Fibroblast of lung (primary cell): Measurements from ENCODE around the gene CAPN2. TPM values are rescaled to one million over a fixed set of nuclear protein-coding genes. Genes with fewer than 3 reads are reported as not detected.

Source experiments
- DNase-seq, 2 donors: peaks; one replicate each; pipeline versions ENCODE4 v3.0.0 to v3.0.0-alpha.2; 2010; ENCODE audit warnings: low read depth in 2 of 2
- H2AFZ ChIP-seq: 2 replicates; pipeline ENCODE4 v1.5.1; 2012; ENCODE audit warnings: low read length, control low read depth, inconsistent platforms
- H3K27ac ChIP-seq: 2 replicates; pipeline ENCODE4 v1.5.1; 2011; ENCODE audit warnings: low read length, control low read depth; ENCODE audit not compliant: insufficient read depth
- H3K27me3 ChIP-seq: 2 replicates; pipeline ENCODE4 v1.5.1; 2011; ENCODE audit warnings: mild to moderate bottlenecking, low read length; ENCODE audit not compliant: control insufficient read depth, insufficient read depth
- H3K36me3 ChIP-seq: 2 replicates; pipeline ENCODE4 v1.5.1; 2011; ENCODE audit warnings: low read length; ENCODE audit not compliant: control insufficient read depth, insufficient read depth
- H3K4me1 ChIP-seq: 2 replicates; pipeline ENCODE4 v1.5.1; 2011; ENCODE audit warnings: low read length; ENCODE audit not compliant: control insufficient read depth, insufficient read depth; ENCODE audit errors: extremely low read depth
- H3K4me2 ChIP-seq: 2 replicates; pipeline ENCODE4 v1.5.1; 2011; ENCODE audit warnings: low read length, control low read depth; ENCODE audit not compliant: insufficient read depth; ENCODE audit errors: extremely low read depth
- H3K4me3 ChIP-seq, 4 experiments: fragments of 200-600 bp in 1 of 4; sonication (generic) in 1 of 4; replicated peaks in 1 of 4; 2 replicates each; pipeline ENCODE4 v1.5.1; 2011 to 2016; ENCODE audit warnings: low read length in 4 of 4, low read depth in 3 of 4, mild to moderate bottlenecking in 3 of 4, control low read depth in 2 of 4, inconsistent platforms in 1 of 4, mixed read lengths in 1 of 4; ENCODE audit not compliant: insufficient read depth in 1 of 4; ENCODE audit errors: control extremely low read depth in 1 of 4
- H3K79me2 ChIP-seq: 2 replicates; pipeline ENCODE4 v1.5.1; 2012; ENCODE audit warnings: mild to moderate bottlenecking, low read length, inconsistent platforms; ENCODE audit not compliant: control insufficient read depth, insufficient read depth
- H3K9ac ChIP-seq: 2 replicates; pipeline ENCODE4 v1.5.1; 2011; ENCODE audit warnings: mild to moderate bottlenecking, low read length, control low read depth; ENCODE audit not compliant: insufficient read depth
- H3K9me3 ChIP-seq: 2 replicates; pipeline ENCODE4 v1.5.1; 2012; ENCODE audit warnings: low read depth, low read length; ENCODE audit not compliant: control insufficient read depth, insufficient read depth
- H4K20me1 ChIP-seq: 2 replicates; pipeline ENCODE4 v1.5.1; 2011; ENCODE audit warnings: low read length; ENCODE audit not compliant: control insufficient read depth, insufficient read depth; ENCODE audit errors: extremely low read depth
- CTCF ChIP-seq, 2 donors: IDR thresholded peaks in 1 of 2; conservative IDR thresholded peaks in 1 of 2; 1 replicate in 1 of 2; 2 replicates in 1 of 2; pipeline ENCODE4 v1.5.1; 2011 to 2012; ENCODE audit warnings: low read length in 2 of 2, control low read depth in 1 of 2, inconsistent platforms in 1 of 2, low read depth in 1 of 2, mild to moderate bottlenecking in 1 of 2
- EZH2 ChIP-seq: IDR thresholded peaks from 2 replicates; pipeline ENCODE4 v1.5.1; 2012; ENCODE audit warnings: low read length, control low read depth, mild to moderate bottlenecking; ENCODE audit errors: missing control alignments
- polyA plus RNA-seq, 2 donors: library from polyadenylated mRNA; depleted of rRNA in 1 of 2; stranded (reverse) in 1 of 2; unstranded in 1 of 2; fragments of >200 nt; gene quantifications; 2 replicates each; pipeline ENCODE4 v1.2.1, GENCODE V29; 2011 to 2012; ENCODE audit warnings: missing spikeins in 1 of 2
- total RNA-seq: library from RNA; depleted of rRNA; stranded (reverse); fragments of >200 nt; gene quantifications from 2 replicates; pipeline ENCODE4 v1.2.1, GENCODE V29; 2014

The CAPN2 gene
- total and polyA plus RNA-seq, 2 donors (not counting 1 experiment from before 2014, with no cell fraction given), result 387 to 488 TPM

GRCh38 chr1:223720971-223721591 is 8.7 kb downstream of the CAPN2 start:
- DNase-seq, result peak; percentile 91 to 93
- peak overlapping the region; percentile 77 for H3K27ac ChIP-seq
- no peaks in the 10 kb centered on the region for H3K27me3 ChIP-seq
- peak overlapping the region; percentile 46 for H3K4me2 ChIP-seq
- H4K20me1 ChIP-seq, result no peaks in the 10 kb centered on the region
- peaks cover 25% of the 10 kb centered on the region for H3K36me3 ChIP-seq
- H3K9ac ChIP-seq, result no peak overlapping the region
- H3K9me3 ChIP-seq, result no peaks in the 10 kb centered on the region
- peaks cover 85% of the 10 kb centered on the region for H3K79me2 ChIP-seq
- H3K4me3 ChIP-seq, result no peak overlapping the region
- TF ChIP-seq EZH2, result no peak
- no peak for TF ChIP-seq CTCF (conservative IDR thresholded peaks at IDR 0.05 in 1 of 2, IDR thresholded peaks at IDR 0.05 in 1 of 2; ENCODE audit: low read depth in 1 of 2, low read length in 2 of 2)
- no peak overlapping the region for H2AFZ ChIP-seq
- H3K4me1 ChIP-seq, result peaks cover 49% of the 10 kb centered on the region

- H2AFZ ChIP-seq, result no peak overlapping the region
- no peak overlapping the region for H3K9ac ChIP-seq
- no peaks in the 10 kb centered on the region for H3K27me3 ChIP-seq
- peaks cover 22% of the 10 kb centered on the region for H3K36me3 ChIP-seq
- H3K9me3 ChIP-seq, result no peaks in the 10 kb centered on the region
- peaks cover 50% of the 10 kb centered on the region for H3K4me1 ChIP-seq
- H3K79me2 ChIP-seq, result peaks cover 82% of the 10 kb centered on the region
- no peaks in the 10 kb centered on the region for H4K20me1 ChIP-seq
- H3K4me3 ChIP-seq, result no peak overlapping the region
- peak overlapping the region; percentile 55 for H3K27ac ChIP-seq
- TF ChIP-seq CTCF (conservative IDR thresholded peaks at IDR 0.05 in 1 of 2, IDR thresholded peaks at IDR 0.05 in 1 of 2; ENCODE audit: low read depth in 1 of 2, low read length in 2 of 2) (no peak), EZH2 (no peak)
- H3K4me2 ChIP-seq, result peak overlapping the region; percentile 46
- DNase-seq, result no peak
Observed at GRCh38 chr1:223721658-223722607, 9.6 kb downstream of the CAPN2 start.

- DNase-seq, result no peak
- H3K9me3 ChIP-seq, result no peaks in the 10 kb centered on the region
- H2AFZ ChIP-seq, result no peak overlapping the region
- H3K79me2 ChIP-seq, result peaks cover 82% of the 10 kb centered on the region
- peaks cover 52% of the 10 kb centered on the region for H3K4me1 ChIP-seq
- H3K9ac ChIP-seq, result no peak overlapping the region
- H4K20me1 ChIP-seq, result no peaks in the 10 kb centered on the region
- TF ChIP-seq CTCF (conservative IDR thresholded peaks at IDR 0.05 in 1 of 2, IDR thresholded peaks at IDR 0.05 in 1 of 2; ENCODE audit: low read depth in 1 of 2, low read length in 2 of 2), result no peak
- no peak for TF ChIP-seq EZH2
- H3K36me3 ChIP-seq, result peaks cover 18% of the 10 kb centered on the region
- H3K4me3 ChIP-seq, result no peak overlapping the region
- no peak overlapping the region for H3K4me2 ChIP-seq
- H3K27ac ChIP-seq, result peak overlapping the region; percentile 13
- H3K27me3 ChIP-seq, result no peaks in the 10 kb centered on the region
Observed at GRCh38 chr1:223723351-223723904, 11.1 kb downstream of the CAPN2 start.
